Astrocyte of the cerebellum (primary cell): Measurements from ENCODE around the gene A2ML1.

Source experiments
- DNase-seq: peaks from one replicate; pipeline ENCODE4 v3.0.0-alpha.2; 2011; ENCODE audit warnings: low read depth
- H3K4me3 ChIP-seq: 2 replicates; pipeline ENCODE4 v1.5.1; 2011; ENCODE audit warnings: mild to moderate bottlenecking, low read depth, low read length, moderate library complexity
- in situ Hi-C: cut with HindIII; loops from 2 replicates; pipeline ENCODE4 v1.10.0; 2017; ENCODE audit warnings: low sequenced_read_pairs
- TF ChIP-seq, protein P1 (sequence below): IDR thresholded peaks from 2 replicates; pipeline ENCODE4 v1.5.1; 2012; ENCODE audit warnings: low read length, low read depth, moderate library complexity, mild to moderate bottlenecking; ENCODE audit errors: missing control alignments

Gene A2ML1

DNA sequence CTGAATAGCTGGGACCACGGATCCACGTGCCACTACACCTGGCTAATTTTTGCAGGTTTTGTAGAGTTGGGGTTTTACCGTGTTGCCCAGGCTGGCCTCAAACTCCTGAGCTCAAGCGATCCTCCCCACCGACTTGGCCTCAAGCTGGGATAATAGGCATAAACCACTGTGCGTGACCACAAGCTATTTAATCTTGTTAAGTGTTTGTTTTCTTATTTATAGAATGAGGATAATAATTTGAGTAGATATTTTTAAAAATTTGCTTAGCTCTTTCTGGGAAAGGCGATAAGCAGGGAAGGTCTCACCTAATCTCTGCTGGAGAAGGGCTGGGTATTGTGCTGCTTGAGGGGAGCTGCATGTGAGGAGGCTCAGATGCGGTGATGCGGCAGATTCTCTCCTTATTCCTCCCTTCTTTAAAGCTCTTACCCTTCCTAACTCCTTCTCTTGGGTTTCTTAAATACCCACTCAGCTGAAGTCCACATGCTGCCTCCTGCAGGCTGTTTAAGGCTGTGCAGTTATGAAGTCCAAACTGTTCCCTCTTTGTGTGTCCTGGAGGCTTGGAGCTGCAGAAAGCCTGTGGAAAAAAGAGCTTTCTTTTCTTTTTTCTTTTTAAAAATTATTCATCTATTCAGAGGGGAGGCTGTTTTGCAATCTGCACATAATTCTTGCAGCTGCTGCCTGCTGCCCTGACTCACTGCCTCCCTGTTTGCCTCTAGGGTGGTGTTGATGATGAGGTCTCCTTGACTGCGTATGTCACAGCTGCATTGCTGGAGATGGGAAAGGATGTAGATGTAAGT, 37.9 kb downstream of the A2ML1 start:
- H3K4me3 ChIP-seq, result no peak overlapping the region
- DNase-seq, result peak; percentile 20
- in situ Hi-C loops, result no loop called here
- TF ChIP-seq, protein P1, sequence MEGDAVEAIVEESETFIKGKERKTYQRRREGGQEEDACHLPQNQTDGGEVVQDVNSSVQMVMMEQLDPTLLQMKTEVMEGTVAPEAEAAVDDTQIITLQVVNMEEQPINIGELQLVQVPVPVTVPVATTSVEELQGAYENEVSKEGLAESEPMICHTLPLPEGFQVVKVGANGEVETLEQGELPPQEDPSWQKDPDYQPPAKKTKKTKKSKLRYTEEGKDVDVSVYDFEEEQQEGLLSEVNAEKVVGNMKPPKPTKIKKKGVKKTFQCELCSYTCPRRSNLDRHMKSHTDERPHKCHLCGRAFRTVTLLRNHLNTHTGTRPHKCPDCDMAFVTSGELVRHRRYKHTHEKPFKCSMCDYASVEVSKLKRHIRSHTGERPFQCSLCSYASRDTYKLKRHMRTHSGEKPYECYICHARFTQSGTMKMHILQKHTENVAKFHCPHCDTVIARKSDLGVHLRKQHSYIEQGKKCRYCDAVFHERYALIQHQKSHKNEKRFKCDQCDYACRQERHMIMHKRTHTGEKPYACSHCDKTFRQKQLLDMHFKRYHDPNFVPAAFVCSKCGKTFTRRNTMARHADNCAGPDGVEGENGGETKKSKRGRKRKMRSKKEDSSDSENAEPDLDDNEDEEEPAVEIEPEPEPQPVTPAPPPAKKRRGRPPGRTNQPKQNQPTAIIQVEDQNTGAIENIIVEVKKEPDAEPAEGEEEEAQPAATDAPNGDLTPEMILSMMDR, result peak; percentile 69

- in situ Hi-C loops, result no loop called here
- TF ChIP-seq, protein P1, result no peak
Observed at GRCh38 chr12:8866429-8866828, 44.0 kb downstream of the A2ML1 start.

DNA sequence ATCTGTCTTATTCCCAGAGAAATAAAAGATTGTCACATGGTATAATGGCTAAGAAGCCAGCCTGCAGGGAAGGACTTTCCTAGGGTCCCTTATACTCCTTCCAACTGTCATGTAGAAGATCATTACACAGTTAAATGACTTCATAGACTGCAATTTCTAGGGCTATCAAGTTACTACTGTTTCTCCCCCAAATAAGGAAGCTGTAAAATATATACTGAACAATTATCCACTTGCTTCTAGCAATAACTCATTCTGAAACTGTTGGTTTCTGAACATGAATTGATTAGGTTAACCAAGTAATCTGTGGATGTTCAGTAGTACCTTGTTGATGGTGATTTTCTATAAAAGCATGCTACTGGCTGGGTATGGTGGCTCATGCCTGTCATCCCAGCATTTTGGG, 44.6 kb downstream of the A2ML1 start:
- TF ChIP-seq, protein P1, result no peak
- no peak for DNase-seq
- no peak overlapping the region for H3K4me3 ChIP-seq
- in situ Hi-C loops, result no loop called here

More at GRCh38 chr12:8866429-8866828, 44.0 kb downstream of the A2ML1 start:
- H3K4me3 ChIP-seq, result no peak overlapping the region
- no peak for DNase-seq

- no peak for DNase-seq
- no peak overlapping the region for H3K4me3 ChIP-seq
- in situ Hi-C loops, result no loop called here
- TF ChIP-seq, protein P1, result no peak
Observed at GRCh38 chr12:8867786-8868185, 45.4 kb downstream of the A2ML1 start.

GRCh38 chr12:8870586-8870985, 48.2 kb downstream of the A2ML1 start:
- H3K4me3 ChIP-seq, result no peak overlapping the region
- TF ChIP-seq, protein P1, result no peak
- in situ Hi-C loops, result no loop called here
- no peak for DNase-seq

- in situ Hi-C loops, result no loop called here
Observed at GRCh38 chr12:8871068-8871467, 48.6 kb downstream of the A2ML1 start.

More at GRCh38 chr12:8871068-8871467, 48.6 kb downstream of the A2ML1 start:
- no peak for DNase-seq
- TF ChIP-seq, protein P1, result no peak
- no peak overlapping the region for H3K4me3 ChIP-seq
